ELR (cell line): Measurements from ENCODE around the gene CDKAL1.
"Not testable (repeated sequence)": the region's sequence is repeated elsewhere in the genome, so short reads cannot be mapped to it uniquely, and the experiment has no call there.

ENCODE experiments used
- DNase-seq: peaks from one replicate; pipeline ENCODE4 v3.0.0-alpha.2; 2015; ENCODE audit warnings: low read depth

CDKAL1 gene

DNA sequence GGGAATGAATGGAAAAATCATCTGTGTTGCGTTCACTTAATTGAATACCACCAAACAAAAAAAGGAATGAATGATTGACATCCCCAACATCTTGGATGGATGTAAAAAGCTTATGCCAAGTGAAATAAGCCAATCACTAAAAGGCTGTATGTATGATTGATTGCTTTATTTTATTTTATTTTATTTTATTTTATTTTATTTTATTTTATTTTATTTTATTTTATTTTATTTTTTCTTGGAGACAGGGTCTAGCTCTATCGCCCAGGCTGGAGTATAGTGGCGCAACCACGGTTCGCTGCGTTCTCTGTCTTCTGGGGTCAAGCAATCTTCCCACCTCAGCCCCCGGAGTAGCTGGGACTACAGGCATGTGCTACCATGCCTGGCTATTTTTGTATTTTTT, 263.3 kb downstream of the CDKAL1 start:
- DNase-seq: no peak

DNA sequence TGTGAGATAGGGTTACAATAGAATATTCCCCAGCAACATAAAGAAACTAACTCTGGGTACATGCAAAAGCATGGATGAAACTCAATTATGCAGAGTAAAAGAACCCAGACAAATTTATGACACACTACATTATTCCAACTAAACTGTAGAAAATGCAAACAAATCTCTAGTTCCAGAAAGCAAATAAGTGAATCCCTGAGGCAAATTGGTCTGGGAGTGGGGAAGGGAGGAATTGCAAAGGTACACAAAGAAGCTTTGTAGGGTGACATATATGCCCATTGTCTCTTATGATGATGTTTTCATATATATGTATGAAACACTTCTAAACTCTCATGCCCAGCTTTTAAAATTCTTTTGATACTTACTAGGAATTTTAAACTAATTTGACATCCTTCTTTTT, 266.0 kb downstream of the CDKAL1 start:
- DNase-seq: no peak

GRCh38 chr6:20800653-20801052, 266.4 kb downstream of the CDKAL1 start:
- DNase-seq: no peak

GRCh38 chr6:20801595-20801994, 267.3 kb downstream of the CDKAL1 start:
- no peak for DNase-seq

GRCh38 chr6:20802596-20802995, 268.3 kb downstream of the CDKAL1 start:
- no peak for DNase-seq

- DNase-seq: peak; percentile 8
These were observed 270.8 kb downstream of the CDKAL1 start for GRCh38 chr6:20805021-20805420.

DNA sequence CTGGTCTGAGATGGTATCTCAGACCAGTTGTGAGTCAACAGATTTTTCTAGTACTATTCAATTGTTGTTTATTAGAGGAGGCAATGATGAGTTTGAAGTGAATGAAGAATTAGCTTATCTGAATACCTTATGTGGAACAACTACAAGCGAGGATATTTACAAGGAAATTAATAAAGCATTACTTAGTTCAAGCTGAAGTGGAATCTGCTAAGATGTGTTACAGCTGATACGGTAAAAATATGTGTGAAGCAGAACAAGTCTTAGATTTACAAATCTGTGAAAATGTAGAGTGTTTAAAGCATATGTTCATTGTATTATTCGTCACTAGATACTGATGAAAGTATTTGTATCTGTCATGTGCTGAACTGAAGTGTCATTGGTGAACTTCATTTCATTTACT, 272.4 kb downstream of the CDKAL1 start:
- no peak for DNase-seq

DNA sequence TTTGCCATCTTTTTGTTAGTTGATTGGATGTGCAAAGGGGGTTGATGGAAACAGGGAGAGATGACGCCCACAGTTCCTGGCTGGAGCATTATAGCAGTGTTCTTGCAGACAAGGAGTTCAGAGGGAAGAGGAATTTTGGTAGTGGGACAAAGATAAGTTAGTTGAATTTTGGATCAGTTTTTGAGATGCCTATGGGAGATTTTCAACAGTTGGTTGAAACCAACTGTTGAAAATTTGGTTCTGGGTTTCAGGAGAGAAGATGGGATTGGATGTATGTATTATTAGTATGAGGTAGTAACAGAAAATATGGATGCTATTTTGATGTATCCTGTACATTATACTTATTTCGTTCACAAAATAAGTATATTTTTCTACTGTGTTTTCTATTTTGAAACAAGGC, 274.2 kb downstream of the CDKAL1 start:
- DNase-seq: no peak

GRCh38 chr6:20808924-20809323, 274.7 kb downstream of the CDKAL1 start:
- no peak for DNase-seq

DNA sequence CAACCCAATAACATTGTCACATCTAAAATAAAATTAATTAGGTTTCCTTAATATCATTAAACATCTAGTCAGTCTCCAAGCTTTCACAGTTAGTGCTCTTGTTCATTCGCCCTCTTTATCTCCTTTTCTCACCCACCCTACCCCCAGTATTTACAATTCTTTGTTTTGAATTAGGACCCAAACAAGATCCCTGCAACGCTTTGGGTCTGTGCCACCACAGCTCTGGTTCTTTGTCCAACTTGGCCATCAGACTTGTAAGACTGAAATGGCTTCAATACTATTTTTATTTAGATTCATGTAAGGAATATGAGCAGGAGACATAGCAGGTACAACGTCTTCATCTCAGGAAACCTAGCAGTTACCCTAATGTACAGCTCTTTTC, 276.5 kb downstream of the CDKAL1 start:
- DNase-seq: peak; percentile 3

- DNase-seq: peak; percentile 96
These were observed 277.0 kb downstream of the CDKAL1 start for GRCh38 chr6:20811109-20811761.

DNA sequence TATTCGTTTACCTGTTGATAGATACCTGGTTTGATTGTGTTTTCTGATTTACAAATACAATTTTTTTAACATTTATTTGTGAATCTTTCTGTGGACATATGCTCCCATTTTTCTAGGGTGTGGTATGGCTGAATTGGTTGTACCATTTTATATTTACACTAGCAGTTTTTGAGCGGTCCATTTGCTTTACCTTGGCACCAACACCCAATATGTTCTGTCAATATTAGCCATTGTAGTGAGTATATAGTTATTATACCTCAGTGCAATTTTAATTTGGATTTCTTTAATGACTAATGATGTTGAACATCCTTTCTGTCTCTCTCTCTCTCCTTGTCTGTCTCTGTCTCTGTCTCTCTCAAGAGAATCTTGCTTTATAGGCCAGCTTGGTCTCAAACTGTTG, 278.5 kb downstream of the CDKAL1 start:
- DNase-seq: no peak

GRCh38 chr6:20814494-20814893, 280.2 kb downstream of the CDKAL1 start:
- no peak for DNase-seq

- no peak for DNase-seq
These were observed 281.9 kb downstream of the CDKAL1 start for GRCh38 chr6:20816126-20816525.

- DNase-seq: no peak
These were observed 283.6 kb downstream of the CDKAL1 start for GRCh38 chr6:20817806-20818320.

DNA sequence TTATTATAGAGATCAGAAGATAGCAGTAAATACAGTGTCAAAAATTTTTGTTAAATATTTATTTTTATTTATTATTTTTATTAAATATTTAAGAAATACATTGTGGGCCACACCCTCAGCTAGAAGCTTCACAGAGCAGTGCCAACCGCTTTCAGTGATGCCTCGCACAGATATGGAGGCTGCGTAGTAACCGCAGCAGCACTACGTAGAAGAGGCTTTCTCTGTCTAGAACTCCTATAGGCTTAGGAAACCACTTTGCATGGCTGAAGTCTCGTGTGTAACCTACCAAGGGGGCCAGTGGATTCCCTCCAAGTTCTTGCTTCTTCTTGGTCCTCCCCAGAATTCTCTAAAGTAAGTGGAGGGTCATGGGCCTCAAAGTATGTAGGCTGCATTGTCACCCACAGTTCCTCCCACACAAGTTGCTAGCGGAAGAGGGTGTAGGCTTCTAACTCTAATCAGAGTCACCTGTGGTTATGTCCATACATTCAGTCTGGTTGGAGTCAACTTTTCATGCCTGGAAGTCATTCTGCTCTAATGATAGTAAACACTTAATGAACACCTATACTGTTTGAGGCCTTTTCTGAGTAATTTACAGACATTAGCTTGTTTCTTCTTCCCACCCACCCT, 285.6 kb downstream of the CDKAL1 start:
- no peak for DNase-seq

- peak; percentile 68 for DNase-seq
These were observed 292.1 kb downstream of the CDKAL1 start for GRCh38 chr6:20826378-20826777.

- no peak for DNase-seq
These were observed 293.5 kb downstream of the CDKAL1 start for GRCh38 chr6:20827798-20828197.

DNA sequence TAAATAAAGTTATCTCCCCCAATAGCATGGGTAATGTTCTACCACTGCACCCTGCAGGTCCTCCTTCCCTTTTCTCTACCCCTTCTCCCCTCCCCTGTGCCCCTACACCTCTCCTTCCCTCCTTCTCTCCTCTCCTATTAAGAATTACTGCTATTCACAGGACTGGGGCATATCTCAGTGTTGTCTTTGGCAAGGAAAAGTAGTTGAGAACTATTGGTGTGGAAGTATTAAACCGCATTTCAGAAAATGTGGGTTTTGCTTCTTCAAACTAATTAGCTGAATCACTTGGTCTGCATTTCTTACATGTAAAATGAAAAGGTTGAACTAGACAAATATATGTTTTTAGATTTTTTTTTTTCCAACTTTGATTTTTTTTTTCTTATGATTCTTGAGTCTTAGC, 296.3 kb downstream of the CDKAL1 start:
- no peak for DNase-seq

- not testable (repeated sequence) for DNase-seq
These were observed 297.0 kb downstream of the CDKAL1 start for GRCh38 chr6:20831251-20831650.

- DNase-seq: no peak
These were observed 299.7 kb downstream of the CDKAL1 start for GRCh38 chr6:20833881-20834515.

GRCh38 chr6:20835315-20836010, 301.2 kb downstream of the CDKAL1 start:
- no peak for DNase-seq

GRCh38 chr6:20837189-20837588, 302.9 kb downstream of the CDKAL1 start:
- no peak for DNase-seq
